ENCODE measurements around the gene UBE2QL1.

- TF ChIP-seq, protein P1, sequence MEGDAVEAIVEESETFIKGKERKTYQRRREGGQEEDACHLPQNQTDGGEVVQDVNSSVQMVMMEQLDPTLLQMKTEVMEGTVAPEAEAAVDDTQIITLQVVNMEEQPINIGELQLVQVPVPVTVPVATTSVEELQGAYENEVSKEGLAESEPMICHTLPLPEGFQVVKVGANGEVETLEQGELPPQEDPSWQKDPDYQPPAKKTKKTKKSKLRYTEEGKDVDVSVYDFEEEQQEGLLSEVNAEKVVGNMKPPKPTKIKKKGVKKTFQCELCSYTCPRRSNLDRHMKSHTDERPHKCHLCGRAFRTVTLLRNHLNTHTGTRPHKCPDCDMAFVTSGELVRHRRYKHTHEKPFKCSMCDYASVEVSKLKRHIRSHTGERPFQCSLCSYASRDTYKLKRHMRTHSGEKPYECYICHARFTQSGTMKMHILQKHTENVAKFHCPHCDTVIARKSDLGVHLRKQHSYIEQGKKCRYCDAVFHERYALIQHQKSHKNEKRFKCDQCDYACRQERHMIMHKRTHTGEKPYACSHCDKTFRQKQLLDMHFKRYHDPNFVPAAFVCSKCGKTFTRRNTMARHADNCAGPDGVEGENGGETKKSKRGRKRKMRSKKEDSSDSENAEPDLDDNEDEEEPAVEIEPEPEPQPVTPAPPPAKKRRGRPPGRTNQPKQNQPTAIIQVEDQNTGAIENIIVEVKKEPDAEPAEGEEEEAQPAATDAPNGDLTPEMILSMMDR (conservative IDR thresholded peaks at IDR 0.05 in 1 of 2, IDR thresholded peaks at IDR 0.05 in 1 of 2; ENCODE audit: extremely low read depth in 1 of 2, insufficient read depth in 1 of 2, low read depth in 1 of 2, low read length in 2 of 2): no peak
- no peak for TF ChIP-seq EZH2 (IDR thresholded peaks at IDR 0.05; ENCODE audit: borderline replicate concordance, low read length)
Observed at GRCh38 chr5:6522331-6522730, 73.7 kb downstream of the UBE2QL1 start.

All from mammary epithelial cell (primary cell).